GM23338 (cell line): ENCODE data around the gene AQP12B.

Experiments
- CTCF ChIP-seq, 2 experiments: fragments of 200-600 bp in 1 of 2; sonication (generic) in 1 of 2; conservative IDR thresholded peaks; 2 replicates each; pipeline versions ENCODE4 v1.5.1 to v1.6.1; 2016 to 2017; ENCODE audit warnings: antibody characterized with exemption in 2 of 2, low read depth in 2 of 2, mild to moderate bottlenecking in 2 of 2, moderate library complexity in 1 of 2
- EZH2 ChIP-seq: fragments of 200-600 bp; sonication (generic); IDR thresholded peaks from one replicate; pipeline ENCODE4 v1.8.0; 2017; ENCODE audit warnings: antibody characterized with exemption, mild to moderate bottlenecking, low read depth; ENCODE audit not compliant: unreplicated experiment
- STAT1 ChIP-seq: IDR thresholded peaks from one replicate; pipeline ENCODE4 v1.6.1; 2016; ENCODE audit warnings: antibody characterized with exemption; ENCODE audit not compliant: unreplicated experiment

- TF ChIP-seq CTCF (conservative IDR thresholded peaks at IDR 0.05; ENCODE audit: low read depth in 2 of 2) (no peak), EZH2 (no peak), STAT1 (no peak)
Measured at GRCh38 chr2:240688553-240688919, 5.9 kb upstream of the AQP12B start.
